HG02938 (cell line): ENCODE measurements around the gene NTSR1.

ENCODE experiments used
- ATAC-seq: cut with Tn5 transposase; IDR thresholded peaks from one replicate; pipeline ENCODE4 v1.9.1; 2021; ENCODE audit warnings: mild to moderate bottlenecking, moderate library complexity; ENCODE audit not compliant: unreplicated experiment

The NTSR1 gene

GRCh38 chr20:62779417-62779685 is 70.7 kb downstream of the NTSR1 start:
- ATAC-seq, result no peak

- ATAC-seq, result no peak
Measured at GRCh38 chr20:62780204-62780603, 71.6 kb downstream of the NTSR1 start.

GRCh38 chr20:62780696-62781095 is 72.1 kb downstream of the NTSR1 start:
- no peak for ATAC-seq

GRCh38 chr20:62782149-62782892 is 73.7 kb downstream of the NTSR1 start:
- ATAC-seq, result no peak

GRCh38 chr20:62782893-62783278 is 74.2 kb downstream of the NTSR1 start:
- ATAC-seq, result no peak

- no peak for ATAC-seq
Measured at GRCh38 chr20:62784497-62784896, 75.9 kb downstream of the NTSR1 start.

- ATAC-seq, result no peak
Measured at GRCh38 chr20:62785393-62785792, 76.8 kb downstream of the NTSR1 start.

GRCh38 chr20:62786157-62786556 is 77.5 kb downstream of the NTSR1 start:
- no peak for ATAC-seq

GRCh38 chr20:62787321-62787720 is 78.7 kb downstream of the NTSR1 start:
- no peak for ATAC-seq

GRCh38 chr20:62787866-62788265 is 79.2 kb downstream of the NTSR1 start:
- no peak for ATAC-seq

- ATAC-seq, result no peak
Measured at GRCh38 chr20:62788607-62789006, 80.0 kb downstream of the NTSR1 start.

GRCh38 chr20:62790075-62790474 is 81.4 kb downstream of the NTSR1 start:
- ATAC-seq, result no peak

- no peak for ATAC-seq
Measured at GRCh38 chr20:62791301-62792181, 82.9 kb downstream of the NTSR1 start.

GRCh38 chr20:62792182-62792939 is 83.7 kb downstream of the NTSR1 start:
- ATAC-seq, result no peak

- ATAC-seq, result no peak
Measured at GRCh38 chr20:62792940-62793756, 84.5 kb downstream of the NTSR1 start.

GRCh38 chr20:62793757-62794006 is 85.0 kb downstream of the NTSR1 start:
- no peak for ATAC-seq

- peak; percentile 67 for ATAC-seq
Measured at GRCh38 chr20:62794007-62794724, 85.5 kb downstream of the NTSR1 start.

GRCh38 chr20:62795023-62795761 is 86.6 kb downstream of the NTSR1 start:
- no peak for ATAC-seq

GRCh38 chr20:62796699-62797491 is 88.3 kb downstream of the NTSR1 start:
- ATAC-seq, result no peak
